H9 (cell line): ENCODE measurements around the gene ZMYND8. TPM values are rescaled to one million over a fixed set of nuclear protein-coding genes. Genes with fewer than 3 reads are reported as not detected.
A peak's percentile ranks its signal among the peaks of the same experiment; 100 is the strongest.

Experiments
- DNase-seq: peaks from one replicate; pipeline ENCODE4 v3.0.0-alpha.2; 2017
- H2AFZ ChIP-seq: one replicate; pipeline ENCODE4 v1.6.1; 2013; ENCODE audit warnings: mild to moderate bottlenecking, low read length, control low read depth, moderate library complexity
- H2AK5ac ChIP-seq: 2 replicates; pipeline ENCODE4 v1.6.1; 2013; ENCODE audit warnings: low read length, control low read depth, mixed read lengths; ENCODE audit not compliant: insufficient read length
- H2BK120ac ChIP-seq: one replicate; pipeline ENCODE4 v1.6.1; 2013; ENCODE audit warnings: low read depth, mild to moderate bottlenecking, low read length, control low read depth, inconsistent platforms; ENCODE audit not compliant: poor library complexity, severe bottlenecking
- H2BK12ac ChIP-seq: 2 replicates; pipeline ENCODE4 v1.6.1; 2013; ENCODE audit warnings: low read length, control low read depth, mixed read lengths, low read depth; ENCODE audit not compliant: insufficient read length
- H2BK15ac ChIP-seq: 2 replicates; pipeline ENCODE4 v1.6.1; 2013; ENCODE audit warnings: low read depth, low read length, control low read depth
- H2BK20ac ChIP-seq: one replicate; pipeline ENCODE4 v1.6.1; 2013; ENCODE audit warnings: low read depth, mild to moderate bottlenecking, low read length, control low read depth, inconsistent platforms; ENCODE audit not compliant: poor library complexity, severe bottlenecking
- H2BK5ac ChIP-seq: 2 replicates; pipeline ENCODE4 v1.6.1; 2013; ENCODE audit warnings: low read length, control low read depth, mixed read lengths; ENCODE audit not compliant: insufficient read length
- H3K14ac ChIP-seq: 2 replicates; pipeline ENCODE4 v1.6.1; 2013; ENCODE audit warnings: low read length, control low read depth; ENCODE audit not compliant: insufficient read depth
- H3K18ac ChIP-seq: 2 replicates; pipeline ENCODE4 v1.6.1; 2013; ENCODE audit warnings: low read depth, mild to moderate bottlenecking, mixed read lengths, low read length, control low read depth; ENCODE audit not compliant: insufficient read length
- H3K23ac ChIP-seq: 2 replicates; pipeline ENCODE4 v1.6.1; 2013; ENCODE audit warnings: low read length, control low read depth, mixed read lengths, low read depth; ENCODE audit not compliant: insufficient read length
- H3K23me2 ChIP-seq: 2 replicates; pipeline ENCODE4 v1.6.1; 2013; ENCODE audit warnings: low read depth, mild to moderate bottlenecking, mixed read lengths, low read length, control low read depth; ENCODE audit not compliant: insufficient read length, poor library complexity, severe bottlenecking
- H3K27ac ChIP-seq: 2 replicates; pipeline ENCODE4 v1.5.1; 2013; ENCODE audit warnings: low read length, control low read depth, mixed read lengths, low read depth; ENCODE audit not compliant: insufficient read length
- H3K27me3 ChIP-seq: 2 replicates; pipeline ENCODE4 v1.6.1; 2013; ENCODE audit warnings: low read length, control low read depth, inconsistent platforms; ENCODE audit not compliant: insufficient read depth
- H3K4ac ChIP-seq: 2 replicates; pipeline ENCODE4 v1.6.1; 2013; ENCODE audit warnings: low read depth, mild to moderate bottlenecking, control low read depth, inconsistent platforms, low read length, moderate library complexity
- H3K4me1 ChIP-seq: 2 replicates; pipeline ENCODE4 v1.6.1; 2013; ENCODE audit warnings: low read length, control low read depth, inconsistent platforms; ENCODE audit not compliant: insufficient read depth
- H3K4me2 ChIP-seq: 2 replicates; pipeline ENCODE4 v1.6.1; 2013; ENCODE audit warnings: low read length, control low read depth, mixed read lengths; ENCODE audit not compliant: insufficient read length, insufficient read depth
- H3K56ac ChIP-seq: 2 replicates; pipeline ENCODE4 v1.6.1; 2013; ENCODE audit warnings: low read depth, mild to moderate bottlenecking, mixed read lengths, low read length, control low read depth; ENCODE audit not compliant: insufficient read length
- H3K79me1 ChIP-seq: 2 replicates; pipeline ENCODE4 v1.6.1; 2013; ENCODE audit warnings: low read depth, mild to moderate bottlenecking, moderate library complexity, low read length, control low read depth, inconsistent platforms; ENCODE audit not compliant: insufficient read depth, poor library complexity, severe bottlenecking
- H3K79me2 ChIP-seq: 2 replicates; pipeline ENCODE4 v1.6.1; 2013; ENCODE audit warnings: low read length, control low read depth, inconsistent platforms; ENCODE audit not compliant: insufficient read depth
- H3K9ac ChIP-seq: 2 replicates; pipeline ENCODE4 v1.6.1; 2013; ENCODE audit warnings: low read length, control low read depth, mixed read lengths; ENCODE audit not compliant: insufficient read length; ENCODE audit errors: extremely low read depth
- H3K9me3 ChIP-seq: one replicate; pipeline ENCODE4 v1.6.1; 2013; ENCODE audit warnings: low read depth, low read length, inconsistent platforms; ENCODE audit not compliant: control insufficient read depth
- H3T11ph ChIP-seq: one replicate; pipeline ENCODE4 v1.6.1; 2013; ENCODE audit warnings: mild to moderate bottlenecking, low read length, control low read depth, inconsistent platforms
- H4K20me1 ChIP-seq: one replicate; pipeline ENCODE4 v1.6.1; 2013; ENCODE audit not compliant: control insufficient read depth, insufficient read length, insufficient read depth
- H4K5ac ChIP-seq: 2 replicates; pipeline ENCODE4 v1.6.1; 2013; ENCODE audit warnings: low read depth, mild to moderate bottlenecking, mixed read lengths, low read length, control low read depth; ENCODE audit not compliant: insufficient read length
- H4K8ac ChIP-seq: replicated peaks from 2 replicates; pipeline ENCODE4 v1.6.1; 2013; ENCODE audit warnings: low read length, control low read depth, mixed read lengths, low read depth; ENCODE audit not compliant: insufficient read length
- H4K91ac ChIP-seq: 2 replicates; pipeline ENCODE4 v1.6.1; 2013; ENCODE audit warnings: low read depth, mild to moderate bottlenecking, moderate library complexity, mixed read lengths, low read length, control low read depth; ENCODE audit not compliant: insufficient read length
- H3K27ac Mint-ChIP-seq, 3 experiments: 2 replicates in 2 of 3; 3 replicates in 1 of 3; pipeline ENCODE4 v1.8.0; 2020 to 2021; ENCODE audit warnings: mixed read lengths in 3 of 3, mild to moderate bottlenecking in 1 of 3, moderate library complexity in 1 of 3
- H3K27me3 Mint-ChIP-seq: 2 replicates; pipeline ENCODE4 v1.8.0; 2021; ENCODE audit warnings: low read depth, mild to moderate bottlenecking, moderate library complexity, mixed read lengths
- H3K36me3 Mint-ChIP-seq, 3 experiments: 2 replicates in 2 of 3; 3 replicates in 1 of 3; pipeline ENCODE4 v1.8.0; 2020 to 2021; ENCODE audit warnings: low read depth in 3 of 3, mixed read lengths in 3 of 3; ENCODE audit not compliant: insufficient read depth in 1 of 3
- H3K4me1 Mint-ChIP-seq, 2 experiments: 2 replicates each; pipeline ENCODE4 v1.8.0; 2020; ENCODE audit warnings: mixed read lengths in 2 of 2
- H3K4me3 Mint-ChIP-seq, 2 experiments: 2 replicates in 1 of 2; 3 replicates in 1 of 2; pipeline ENCODE4 v1.8.0; 2020 to 2021; ENCODE audit warnings: mild to moderate bottlenecking in 2 of 2, mixed read lengths in 2 of 2, moderate library complexity in 1 of 2
- H3K9me3 Mint-ChIP-seq, 2 experiments: 2 replicates in 1 of 2; 3 replicates in 1 of 2; pipeline ENCODE4 v1.8.0; 2020; ENCODE audit warnings: mild to moderate bottlenecking in 2 of 2, mixed read lengths in 2 of 2, moderate library complexity in 1 of 2
- WGBS: extraction: QIAGEN DNeasy Blood & Tissue Kit; methylation state at CpG from one replicate; pipeline ENCODE4 v1.1.7; 2013; ENCODE audit warnings: missing lambda C conversion rate, low lambda C conversion rate, mixed read lengths; ENCODE audit not compliant: insufficient read length; ENCODE audit errors: extremely low coverage; 5-methylcytosine and 5-hydroxymethylcytosine counted together
- total RNA-seq: library from RNA; stranded (reverse); gene quantifications from 2 replicates; pipeline ENCODE4 v1.2.1, GENCODE V29; 2021
- TF ChIP-seq, protein P1 (sequence below): fragments of 200-600 bp; sonication (generic); conservative IDR thresholded peaks from 3 replicates; pipeline ENCODE4 v1.8.0; 2021; ENCODE audit warnings: antibody characterized with exemption, mild to moderate bottlenecking

Gene ZMYND8
- total RNA-seq, 1 experiment from 2014 or later, result 158 TPM

DNA sequence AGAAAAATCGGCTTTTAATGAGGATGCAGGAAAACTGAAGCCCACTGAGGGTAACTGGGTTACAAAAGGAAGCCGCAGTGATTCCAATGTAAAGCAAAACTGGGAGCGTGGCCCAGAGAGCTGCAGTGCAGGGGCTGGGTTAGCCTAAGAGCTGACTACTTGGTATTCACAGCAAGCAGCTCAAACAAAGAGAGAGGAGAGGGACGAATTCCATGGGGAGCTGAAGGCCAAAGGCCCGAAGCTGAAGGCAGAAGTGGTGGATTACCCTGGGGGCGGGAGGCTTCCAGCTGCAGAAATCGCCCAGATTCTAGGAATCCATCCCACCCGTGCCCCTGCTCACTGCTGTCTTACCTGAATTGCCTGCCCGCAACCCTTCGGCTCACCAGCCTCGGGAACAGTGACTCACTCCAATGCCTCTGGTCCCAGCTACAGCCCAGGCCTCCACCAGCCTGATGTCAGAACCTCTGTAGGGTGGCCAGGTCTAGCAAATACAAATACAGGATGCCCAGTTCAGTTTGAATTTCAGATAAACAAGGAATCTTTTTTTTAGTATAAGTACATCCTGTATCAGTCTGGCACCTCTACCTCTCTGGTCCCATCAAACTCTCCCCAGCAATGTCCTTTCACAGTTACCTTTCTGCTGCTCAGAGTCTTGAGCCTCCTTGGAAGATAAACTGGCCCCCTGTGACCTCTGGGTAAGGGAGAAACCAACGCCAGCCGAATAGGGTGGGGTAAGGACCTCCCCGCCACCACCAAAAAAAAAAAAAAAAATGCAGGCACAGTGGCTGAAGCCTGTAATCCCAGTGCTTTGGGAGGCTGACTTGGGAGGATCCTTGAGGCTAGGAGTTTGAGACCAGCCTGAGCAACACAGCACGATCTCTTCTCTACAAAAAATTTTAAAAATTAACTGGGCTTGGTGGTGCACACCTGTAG is 14.6 kb upstream of the ZMYND8 start:
- Histone ChIP-seq H3K79me1 (no peaks in the 10 kb centered on the region), H2BK120ac (no peak overlapping the region), H2AFZ (no peak overlapping the region), H4K91ac (peak overlapping the region; percentile 19), H2AK5ac (no peak overlapping the region), H2BK5ac (no peak overlapping the region), H3K23me2 (peaks cover 3% of the 10 kb centered on the region), H3K27me3 (no peaks in the 10 kb centered on the region), H3K4me1 (peaks cover 13% of the 10 kb centered on the region), H2BK15ac (no peak overlapping the region), H2BK12ac (peak overlapping the region; percentile 41), H3K14ac (peak overlapping the region; percentile 62; the same call in 1 of the 2 replicates), H2BK20ac (no peak overlapping the region), H3K23ac (no peak overlapping the region), H4K20me1 (no peaks in the 10 kb centered on the region), H3K4ac (no peak overlapping the region), H4K8ac (no peak overlapping the region), H3K79me2 (peaks cover 25% of the 10 kb centered on the region; the same call in 1 of the 2 replicates), H3K56ac (no peak overlapping the region), H3K27ac (no peak overlapping the region), H3K9ac (no peak overlapping the region), H3T11ph (no peak overlapping the region), H3K9me3 (no peaks in the 10 kb centered on the region), H3K18ac (peak overlapping the region; percentile 45), H4K5ac (no peak overlapping the region), H3K4me2 (no peak overlapping the region)
- Mint-ChIP-seq H3K36me3 (peaks cover 10 to 15% (median 14%) of the 10 kb centered on the region in 3 experiments), H3K27ac (peak overlapping the region; percentile 82 to 97 (median 93); a peak in 6 of 7 replicates), H3K9me3 (no peaks in the 10 kb centered on the region; a peak in 1 of 5 replicates), H3K27me3 (no peaks in the 10 kb centered on the region), H3K4me3 (peak overlapping the region in 1 of 2 experiments; percentile 26; a peak in 1 of 5 replicates), H3K4me1 (peaks cover 46 to 52% of the 10 kb centered on the region in 2 experiments)
- no CpG with 5 or more reads among the region's 15 CpGs for WGBS
- TF ChIP-seq, protein P1, sequence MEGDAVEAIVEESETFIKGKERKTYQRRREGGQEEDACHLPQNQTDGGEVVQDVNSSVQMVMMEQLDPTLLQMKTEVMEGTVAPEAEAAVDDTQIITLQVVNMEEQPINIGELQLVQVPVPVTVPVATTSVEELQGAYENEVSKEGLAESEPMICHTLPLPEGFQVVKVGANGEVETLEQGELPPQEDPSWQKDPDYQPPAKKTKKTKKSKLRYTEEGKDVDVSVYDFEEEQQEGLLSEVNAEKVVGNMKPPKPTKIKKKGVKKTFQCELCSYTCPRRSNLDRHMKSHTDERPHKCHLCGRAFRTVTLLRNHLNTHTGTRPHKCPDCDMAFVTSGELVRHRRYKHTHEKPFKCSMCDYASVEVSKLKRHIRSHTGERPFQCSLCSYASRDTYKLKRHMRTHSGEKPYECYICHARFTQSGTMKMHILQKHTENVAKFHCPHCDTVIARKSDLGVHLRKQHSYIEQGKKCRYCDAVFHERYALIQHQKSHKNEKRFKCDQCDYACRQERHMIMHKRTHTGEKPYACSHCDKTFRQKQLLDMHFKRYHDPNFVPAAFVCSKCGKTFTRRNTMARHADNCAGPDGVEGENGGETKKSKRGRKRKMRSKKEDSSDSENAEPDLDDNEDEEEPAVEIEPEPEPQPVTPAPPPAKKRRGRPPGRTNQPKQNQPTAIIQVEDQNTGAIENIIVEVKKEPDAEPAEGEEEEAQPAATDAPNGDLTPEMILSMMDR, result no peak
- DNase-seq, result peak; percentile 68
